Liver (tissue), 9 donors: Measurements from ENCODE around the gene RNF157. TPM values are rescaled to one million over a fixed set of nuclear protein-coding genes. Genes with fewer than 3 reads are reported as not detected.
"Not testable (repeated sequence)": the region's sequence is repeated elsewhere in the genome, so short reads cannot be mapped to it uniquely, and the experiment has no call there.

ENCODE experiments used
- DNase-seq: peaks from one replicate; pipeline ENCODE4 v3.0.0-alpha.2; 2017; ENCODE audit warnings: low spot score
- H3K27ac ChIP-seq, 2 donors: one replicate each; pipeline ENCODE4 v1.7.0; 2013; ENCODE audit warnings: inconsistent platforms in 2 of 2, low read length in 2 of 2, control low read depth in 1 of 2, low read depth in 1 of 2, mild to moderate bottlenecking in 1 of 2
- H3K27me3 ChIP-seq, 4 donors: one replicate each; pipeline versions ENCODE4 v1.6.1 to v1.7.0; 2013; ENCODE audit warnings: low read length in 3 of 4, inconsistent platforms in 1 of 4, mild to moderate bottlenecking in 1 of 4, moderate library complexity in 1 of 4; ENCODE audit not compliant: control insufficient read depth in 4 of 4, insufficient read depth in 4 of 4
- H3K36me3 ChIP-seq, 4 donors: one replicate each; pipeline versions ENCODE4 v1.6.1 to v1.7.0; 2013; ENCODE audit warnings: low read length in 3 of 4, mild to moderate bottlenecking in 3 of 4, low read depth in 1 of 4, moderate library complexity in 1 of 4; ENCODE audit not compliant: control insufficient read depth in 4 of 4, insufficient read depth in 3 of 4
- H3K4me1 ChIP-seq, 4 donors: one replicate each; pipeline versions ENCODE4 v1.6.1 to v1.7.0; 2013; ENCODE audit warnings: low read length in 3 of 4, mild to moderate bottlenecking in 3 of 4, moderate library complexity in 1 of 4; ENCODE audit not compliant: control insufficient read depth in 4 of 4, insufficient read depth in 4 of 4
- H3K4me3 ChIP-seq, 3 donors: one replicate each; pipeline versions ENCODE4 v1.6.1 to v1.7.0; 2013; ENCODE audit warnings: low read length in 3 of 3, control low read depth in 1 of 3, low read depth in 1 of 3, mild to moderate bottlenecking in 1 of 3
- H3K9ac ChIP-seq, 2 donors: one replicate each; pipeline ENCODE4 v1.7.0; 2013; ENCODE audit warnings: low read length in 2 of 2, mild to moderate bottlenecking in 2 of 2, moderate library complexity in 2 of 2, control low read depth in 1 of 2, low read depth in 1 of 2
- H3K9me3 ChIP-seq, 4 donors: one replicate each; pipeline versions ENCODE4 v1.6.1 to v1.7.0; 2013; ENCODE audit warnings: low read length in 3 of 4; ENCODE audit not compliant: control insufficient read depth in 4 of 4
- EGR1 ChIP-seq, 2 donors: IDR thresholded peaks; 2 replicates each; pipeline ENCODE4 v1.6.1; 2016 to 2018; ENCODE audit warnings: antibody characterized with exemption in 2 of 2, low read depth in 2 of 2
- FOXA1 ChIP-seq: IDR thresholded peaks from 2 replicates; pipeline ENCODE4 v1.6.1; 2016; ENCODE audit warnings: antibody characterized with exemption
- FOXA2 ChIP-seq: IDR thresholded peaks from 2 replicates; pipeline ENCODE4 v1.6.1; 2016; ENCODE audit warnings: antibody characterized with exemption
- GABPA ChIP-seq, 2 donors: IDR thresholded peaks in 1 of 2; conservative IDR thresholded peaks in 1 of 2; 2 replicates each; pipeline ENCODE4 v1.6.1; 2016; ENCODE audit warnings: antibody characterized with exemption in 2 of 2, mild to moderate bottlenecking in 1 of 2, moderate library complexity in 1 of 2
- HNF4A ChIP-seq, 2 donors: conservative IDR thresholded peaks; 2 replicates each; pipeline ENCODE4 v1.6.1; 2016; ENCODE audit warnings: antibody characterized with exemption in 2 of 2, mild to moderate bottlenecking in 2 of 2
- HNF4G ChIP-seq: IDR thresholded peaks from 2 replicates; pipeline ENCODE4 v1.6.1; 2016; ENCODE audit warnings: antibody characterized with exemption
- JUND ChIP-seq, 2 donors: IDR thresholded peaks; 2 replicates each; pipeline ENCODE4 v1.6.1; 2016; ENCODE audit warnings: antibody characterized with exemption in 2 of 2
- NR2F2 ChIP-seq: IDR thresholded peaks from 2 replicates; pipeline ENCODE4 v1.6.1; 2016; ENCODE audit warnings: antibody characterized with exemption
- RAD21 ChIP-seq, 2 donors: IDR thresholded peaks; 2 replicates each; pipeline ENCODE4 v1.6.1; 2016; ENCODE audit warnings: antibody characterized with exemption in 2 of 2, mild to moderate bottlenecking in 2 of 2
- RXRA ChIP-seq, 2 donors: IDR thresholded peaks; 2 replicates each; pipeline ENCODE4 v1.6.1; 2017 to 2018; ENCODE audit warnings: antibody characterized with exemption in 2 of 2, mild to moderate bottlenecking in 1 of 2
- SP1 ChIP-seq: IDR thresholded peaks from 2 replicates; pipeline ENCODE4 v1.6.1; 2018; ENCODE audit warnings: antibody characterized with exemption, mild to moderate bottlenecking
- TAF1 ChIP-seq: conservative IDR thresholded peaks from 2 replicates; pipeline ENCODE4 v1.6.1; 2016; ENCODE audit warnings: antibody characterized with exemption, mild to moderate bottlenecking
- YY1 ChIP-seq: IDR thresholded peaks from 2 replicates; pipeline ENCODE4 v1.6.1; 2016; ENCODE audit warnings: antibody characterized with exemption, mild to moderate bottlenecking
- WGBS: extraction: QIAGEN DNeasy Blood & Tissue Kit; methylation state at CpG from one replicate; pipeline ENCODE4 v1.1.7; 2013; 5-methylcytosine and 5-hydroxymethylcytosine counted together
- polyA plus RNA-seq, 2 donors: library from polyadenylated mRNA; stranded (reverse) in 1 of 2; unstranded in 1 of 2; fragments of 200-250 nt in 1 of 2; fragments of >200 nt in 1 of 2; fragmentation: Nextera tagmentation in 1 of 2; extraction: Ambion mirVana in 1 of 2; gene quantifications; one replicate each; pipeline versions ENCODE4 v1.2.1 to v1.2.3, GENCODE V29; 2013 to 2015
- total RNA-seq, 2 donors: library from RNA; depleted of rRNA; stranded (reverse); fragments of >200 nt; gene quantifications; one replicate each; pipeline ENCODE4 v1.2.3, GENCODE V29; 2014
- TF ChIP-seq, protein P1 (sequence below): IDR thresholded peaks from 2 replicates; pipeline ENCODE4 v1.6.1; 2016; ENCODE audit warnings: antibody characterized with exemption
- TF ChIP-seq, protein P2 (sequence below): IDR thresholded peaks from 2 replicates; pipeline ENCODE4 v1.6.1; 2016; ENCODE audit warnings: antibody characterized with exemption
- TF ChIP-seq, protein P3 (sequence below): fragments of 150-350 bp; IDR thresholded peaks from 2 replicates; pipeline ENCODE4 v1.5.1; 2017; ENCODE audit warnings: improper control_type of control experiment, low read depth, low read length; ENCODE audit not compliant: missing input control
- donor health status: healthy.
- donor health status: healthy.
- donor health status: healthy.
- donor health status: healthy.
- donor health status: healthy.

Gene RNF157
- total and polyA plus RNA-seq, 4 donors: 0.42 to 2.9 (median 0.66) TPM

DNA sequence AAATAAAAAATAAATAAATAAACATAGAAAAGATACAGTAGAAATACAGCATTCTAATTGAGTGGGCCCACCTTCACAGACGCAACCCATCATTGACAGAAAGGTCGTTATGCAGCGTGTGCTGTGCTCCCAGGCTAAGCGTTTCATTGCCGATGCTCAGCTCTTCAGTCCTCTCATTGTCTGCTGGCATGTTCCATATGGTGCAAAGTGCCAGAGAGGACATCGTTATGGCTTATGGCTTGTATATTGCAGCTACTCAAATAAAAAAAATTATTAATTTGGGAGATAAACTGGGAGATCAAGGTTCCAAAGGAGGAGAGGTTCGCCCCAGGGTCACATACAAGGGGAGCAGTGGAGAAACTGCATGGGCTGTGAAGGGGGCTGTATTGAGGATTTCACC lies 13.5 kb upstream of the RNF157 start:
- no peaks in the 10 kb centered on the region for H3K36me3 ChIP-seq
- DNase-seq: no peak
- peaks cover 0 to 3% (median 2%) of the 10 kb centered on the region in 4 donors for H3K4me1 ChIP-seq
- no peak overlapping the region for H3K9ac ChIP-seq
- TF ChIP-seq HNF4A (conservative IDR thresholded peaks at IDR 0.05) (no peak), EGR1 (IDR thresholded peaks at IDR 0.05; ENCODE audit: low read depth in 2 of 2) (no peak), TAF1 (no peak), RAD21 (IDR thresholded peaks at IDR 0.05) (no peak), JUND (IDR thresholded peaks at IDR 0.05) (no peak), FOXA2 (no peak), RXRA (IDR thresholded peaks at IDR 0.05) (no peak), HNF4G (no peak), FOXA1 (no peak), YY1 (no peak)
- TF ChIP-seq, protein P1, sequence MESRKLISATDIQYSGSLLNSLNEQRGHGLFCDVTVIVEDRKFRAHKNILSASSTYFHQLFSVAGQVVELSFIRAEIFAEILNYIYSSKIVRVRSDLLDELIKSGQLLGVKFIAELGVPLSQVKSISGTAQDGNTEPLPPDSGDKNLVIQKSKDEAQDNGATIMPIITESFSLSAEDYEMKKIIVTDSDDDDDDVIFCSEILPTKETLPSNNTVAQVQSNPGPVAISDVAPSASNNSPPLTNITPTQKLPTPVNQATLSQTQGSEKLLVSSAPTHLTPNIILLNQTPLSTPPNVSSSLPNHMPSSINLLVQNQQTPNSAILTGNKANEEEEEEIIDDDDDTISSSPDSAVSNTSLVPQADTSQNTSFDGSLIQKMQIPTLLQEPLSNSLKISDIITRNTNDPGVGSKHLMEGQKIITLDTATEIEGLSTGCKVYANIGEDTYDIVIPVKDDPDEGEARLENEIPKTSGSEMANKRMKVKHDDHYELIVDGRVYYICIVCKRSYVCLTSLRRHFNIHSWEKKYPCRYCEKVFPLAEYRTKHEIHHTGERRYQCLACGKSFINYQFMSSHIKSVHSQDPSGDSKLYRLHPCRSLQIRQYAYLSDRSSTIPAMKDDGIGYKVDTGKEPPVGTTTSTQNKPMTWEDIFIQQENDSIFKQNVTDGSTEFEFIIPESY: no peak
- WGBS: 95% methylated on average over 7 of the region's 7 CpGs
- no peak overlapping the region for H3K4me3 ChIP-seq
- H3K27me3 ChIP-seq: no peaks in the 10 kb centered on the region
- no peaks in the 10 kb centered on the region for H3K9me3 ChIP-seq
- no peak overlapping the region for H3K27ac ChIP-seq

DNA sequence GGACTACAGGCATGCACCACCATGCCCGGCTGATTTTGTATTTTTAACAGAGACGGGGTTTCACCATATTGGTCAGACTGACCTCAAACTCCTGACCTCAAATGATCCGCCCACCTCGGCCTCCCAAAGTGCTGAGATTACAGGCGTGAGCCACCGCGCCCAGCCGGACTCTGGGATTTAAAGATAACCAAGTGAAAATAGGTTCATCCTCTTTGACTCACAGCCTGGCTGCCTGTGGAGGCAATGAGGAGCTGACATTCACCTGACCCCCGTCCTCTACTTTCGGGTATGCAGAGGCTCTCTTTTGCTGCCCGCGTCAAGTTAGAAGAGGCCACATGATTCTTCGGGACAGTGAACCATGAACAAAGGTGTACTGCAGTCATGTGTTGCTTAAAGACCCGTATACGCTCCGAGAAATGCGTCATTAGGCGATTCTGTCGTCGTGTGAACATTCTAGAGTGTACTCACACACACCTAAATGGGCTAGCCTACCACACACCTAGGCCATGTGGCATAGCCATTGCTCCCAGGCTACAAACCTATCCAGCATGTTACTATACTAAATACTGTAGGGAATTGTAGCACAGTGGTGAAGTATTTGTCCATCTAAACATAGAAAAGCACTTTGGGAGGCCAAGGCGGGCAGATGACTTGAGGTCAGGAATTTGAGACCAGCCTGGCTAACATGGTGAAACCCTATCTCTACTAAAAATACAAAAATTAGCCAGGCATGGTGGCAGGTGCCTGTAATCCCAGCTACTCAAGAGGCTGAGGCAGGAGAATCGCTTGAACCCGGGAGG lies 12.9 kb upstream of the RNF157 start:
- not testable (repeated sequence) for H3K36me3 ChIP-seq, H3K9ac ChIP-seq, H3K27me3 ChIP-seq, DNase-seq, H3K4me1 ChIP-seq, H3K9me3 ChIP-seq, H3K4me3 ChIP-seq
- H3K27ac ChIP-seq: peak overlapping the region; percentile 52 to 53
- 93% methylated on average over 23 of the region's 23 CpGs for WGBS

DNA sequence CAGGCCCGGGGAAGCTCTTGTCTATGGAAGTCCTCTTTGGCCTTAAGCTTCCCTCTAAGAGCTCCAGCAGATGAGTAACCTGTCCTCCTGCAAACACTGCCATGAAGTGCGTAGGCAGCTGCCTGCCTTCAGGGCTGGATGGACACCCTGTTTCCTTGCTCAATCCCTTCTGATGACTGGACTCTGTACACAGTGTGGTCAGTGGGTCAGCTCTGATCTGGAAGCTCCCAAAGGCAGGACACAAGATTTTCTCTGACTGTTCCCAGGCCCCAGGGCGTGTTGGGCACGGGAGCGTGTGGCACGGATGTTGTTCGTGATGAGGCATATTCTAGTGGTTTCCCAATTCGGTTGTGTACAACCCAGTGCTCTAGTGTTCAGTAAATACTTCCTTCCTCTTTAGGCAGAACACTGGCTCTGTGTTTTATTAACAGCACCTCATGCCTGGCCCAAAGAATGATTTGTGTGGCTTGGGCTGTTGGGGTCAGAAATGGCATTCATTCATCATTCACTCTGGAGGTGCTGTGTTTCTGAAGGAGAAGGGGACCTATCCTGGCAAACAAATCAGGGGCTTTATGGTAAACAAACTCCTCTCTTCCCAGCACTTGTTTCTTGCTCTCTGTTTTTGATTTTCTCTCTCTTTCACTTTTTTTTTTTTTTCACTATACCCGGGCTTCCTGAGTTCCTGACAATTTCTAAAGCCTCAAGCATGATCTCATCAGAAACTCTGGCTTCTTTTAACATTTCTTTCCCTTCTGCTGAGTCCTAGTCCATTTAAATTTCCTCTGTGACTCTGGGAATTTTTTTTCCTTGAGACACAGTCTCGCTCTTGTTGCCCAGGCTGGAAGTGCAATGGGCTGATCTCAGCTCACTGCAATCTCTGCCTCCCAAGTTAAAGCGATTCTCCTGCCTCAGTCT lies 12.0 kb upstream of the RNF157 start:
- peak; percentile 38 for DNase-seq
- peak overlapping the region; percentile 52 to 53 for H3K27ac ChIP-seq
- 53% methylated on average over 11 of the region's 11 CpGs for WGBS
- no peaks in the 10 kb centered on the region for H3K27me3 ChIP-seq
- no peak overlapping the region for H3K9ac ChIP-seq
- H3K36me3 ChIP-seq: no peaks in the 10 kb centered on the region
- no peak overlapping the region for H3K4me3 ChIP-seq
- peaks cover 0 to 3% (median 2%) of the 10 kb centered on the region in 4 donors for H3K4me1 ChIP-seq
- no peaks in the 10 kb centered on the region for H3K9me3 ChIP-seq
- TF ChIP-seq HNF4G (no peak), FOXA2 (peak; percentile 59), YY1 (peak; percentile 31), EGR1 (IDR thresholded peaks at IDR 0.05; ENCODE audit: low read depth in 2 of 2) (no peak), HNF4A (conservative IDR thresholded peaks at IDR 0.05) (peak; percentile 32 to 71), GABPA (IDR thresholded peaks at IDR 0.05 in 1 of 2, conservative IDR thresholded peaks at IDR 0.05 in 1 of 2) (peak in 1 of 2 donors; percentile 36), RAD21 (IDR thresholded peaks at IDR 0.05) (peak in 1 of 2 donors; percentile 37), NR2F2 (no peak), RXRA (IDR thresholded peaks at IDR 0.05) (peak; percentile 32 to 52), JUND (IDR thresholded peaks at IDR 0.05) (peak; percentile 59 to 69), FOXA1 (peak; percentile 9), SP1 (peak; percentile 78), TAF1 (no peak)
- TF ChIP-seq, protein P1: no peak
- TF ChIP-seq, protein P2, sequence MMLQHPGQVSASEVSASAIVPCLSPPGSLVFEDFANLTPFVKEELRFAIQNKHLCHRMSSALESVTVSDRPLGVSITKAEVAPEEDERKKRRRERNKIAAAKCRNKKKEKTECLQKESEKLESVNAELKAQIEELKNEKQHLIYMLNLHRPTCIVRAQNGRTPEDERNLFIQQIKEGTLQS: no peak
- TF ChIP-seq, protein P3, sequence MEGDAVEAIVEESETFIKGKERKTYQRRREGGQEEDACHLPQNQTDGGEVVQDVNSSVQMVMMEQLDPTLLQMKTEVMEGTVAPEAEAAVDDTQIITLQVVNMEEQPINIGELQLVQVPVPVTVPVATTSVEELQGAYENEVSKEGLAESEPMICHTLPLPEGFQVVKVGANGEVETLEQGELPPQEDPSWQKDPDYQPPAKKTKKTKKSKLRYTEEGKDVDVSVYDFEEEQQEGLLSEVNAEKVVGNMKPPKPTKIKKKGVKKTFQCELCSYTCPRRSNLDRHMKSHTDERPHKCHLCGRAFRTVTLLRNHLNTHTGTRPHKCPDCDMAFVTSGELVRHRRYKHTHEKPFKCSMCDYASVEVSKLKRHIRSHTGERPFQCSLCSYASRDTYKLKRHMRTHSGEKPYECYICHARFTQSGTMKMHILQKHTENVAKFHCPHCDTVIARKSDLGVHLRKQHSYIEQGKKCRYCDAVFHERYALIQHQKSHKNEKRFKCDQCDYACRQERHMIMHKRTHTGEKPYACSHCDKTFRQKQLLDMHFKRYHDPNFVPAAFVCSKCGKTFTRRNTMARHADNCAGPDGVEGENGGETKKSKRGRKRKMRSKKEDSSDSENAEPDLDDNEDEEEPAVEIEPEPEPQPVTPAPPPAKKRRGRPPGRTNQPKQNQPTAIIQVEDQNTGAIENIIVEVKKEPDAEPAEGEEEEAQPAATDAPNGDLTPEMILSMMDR: no peak
